ENCODE measurements around the gene MVK.

- TF ChIP-seq CTCF (IDR thresholded peaks at IDR 0.05): no peak
- no peak for TF ChIP-seq POLR2AphosphoS5 (IDR thresholded peaks at IDR 0.05)
- no peak for TF ChIP-seq POLR2A (IDR thresholded peaks at IDR 0.05)
- TF ChIP-seq EP300 (IDR thresholded peaks at IDR 0.05): no peak
Observed at GRCh38 chr12:109555431-109556315, 17.9 kb upstream of the MVK start.

Measured in stomach (tissue), 4 donors.